Thyroid gland (tissue), 4 donors: Measurements from ENCODE around the gene FBXL13. TPM values are rescaled to one million over a fixed set of nuclear protein-coding genes. Genes with fewer than 3 reads are reported as not detected.

ENCODE experiments used
- DNase-seq, 2 donors: peaks; one replicate each; pipeline ENCODE4 v3.0.0-alpha.2; 2019
- H3K27ac ChIP-seq, 3 donors: fragments of 200-600 bp; sonication (generic); 1 replicate in 2 of 3; 2 replicates in 1 of 3; pipeline ENCODE4 v1.5.1; 2016 to 2019; ENCODE audit warnings: mild to moderate bottlenecking in 1 of 3, moderate library complexity in 1 of 3
- H3K27me3 ChIP-seq: fragments of 200-600 bp; sonication (generic); one replicate; pipeline ENCODE4 v1.5.1; 2019
- H3K36me3 ChIP-seq, 2 donors: fragments of 200-600 bp; sonication (generic); one replicate each; pipeline ENCODE4 v1.5.1; 2016 to 2019
- H3K4me1 ChIP-seq, 2 donors: fragments of 200-600 bp; sonication (generic); one replicate each; pipeline ENCODE4 v1.5.1; 2017 to 2019
- H3K4me3 ChIP-seq, 3 donors: fragments of 200-600 bp; sonication (generic); replicated peaks in 1 of 3; 1 replicate in 2 of 3; 2 replicates in 1 of 3; pipeline ENCODE4 v1.5.1; 2016; ENCODE audit warnings: mild to moderate bottlenecking in 1 of 3
- H3K9me3 ChIP-seq: fragments of 200-600 bp; sonication (generic); one replicate; pipeline ENCODE4 v1.5.1; 2017
- POLR2A ChIP-seq, 2 donors: fragments of 450-650 bp; IDR thresholded peaks; one replicate each; pipeline ENCODE4 v1.6.1; 2017; ENCODE audit warnings: antibody characterized with exemption in 2 of 2, mild to moderate bottlenecking in 2 of 2, moderate library complexity in 1 of 2
- WGBS, 2 donors: methylation state at CpG; one replicate each; pipeline ENCODE4 v1.1.5; 2017; 5-methylcytosine and 5-hydroxymethylcytosine counted together
- intact Hi-C: fragments of 100-400 bp; cut with DNase I; formaldehyde crosslinking; loops from one replicate; pipeline ENCODE4 v1.15.1; 2023
- total RNA-seq, 4 donors: library from RNA; depleted of rRNA; stranded (reverse); fragments of >200 nt; gene quantifications; one replicate each; pipeline ENCODE4 v1.2.3, GENCODE V29; 2016
- TF ChIP-seq, protein P1 (sequence below), 6 experiments: fragments of 200-600 bp in 3 of 6; fragments of 450-650 bp in 3 of 6; sonication (generic) in 3 of 6; IDR thresholded peaks; one replicate each; pipeline ENCODE4 v1.5.1; 2016 to 2019; ENCODE audit warnings: antibody characterized with exemption in 6 of 6, mild to moderate bottlenecking in 2 of 6, inconsistent platforms in 1 of 6, moderate library complexity in 1 of 6

The FBXL13 gene
- total RNA-seq, 4 donors from 2014 or later, result 4.2 to 9.6 (median 5.0) TPM

DNA sequence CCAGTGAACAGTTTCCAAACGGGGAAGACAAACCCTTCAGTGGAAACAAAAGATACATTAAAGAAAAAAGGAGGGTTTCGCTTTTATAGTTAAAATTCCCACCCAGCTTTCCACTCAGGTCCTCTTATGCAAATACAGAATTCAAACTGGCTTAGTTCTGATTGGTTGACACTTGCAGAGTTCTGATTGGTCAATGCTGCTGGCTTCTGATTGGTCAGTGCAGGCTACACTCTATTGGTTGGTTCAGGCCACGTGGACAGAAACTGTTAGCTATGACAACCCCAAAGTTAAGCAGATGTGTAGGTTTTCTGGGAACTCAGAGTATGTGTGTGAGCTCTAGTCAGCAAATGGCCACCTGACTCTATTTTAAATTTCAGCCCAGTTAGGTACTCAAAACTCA is 80.0 kb downstream of the FBXL13 start:
- Histone ChIP-seq H3K36me3 (no peaks in the 10 kb centered on the region), H3K27me3 (no peaks in the 10 kb centered on the region), H3K4me3 (no peak overlapping the region), H3K4me1 (no peaks in the 10 kb centered on the region), H3K9me3 (no peaks in the 10 kb centered on the region), H3K27ac (no peak overlapping the region)
- 80 to 81% methylated on average over 3 of the region's 3 CpGs for WGBS, 2 donors
- intact Hi-C loops, result no loop called here
- DNase-seq, result no peak
- TF ChIP-seq POLR2A (IDR thresholded peaks at IDR 0.05), result no peak
- TF ChIP-seq, protein P1, sequence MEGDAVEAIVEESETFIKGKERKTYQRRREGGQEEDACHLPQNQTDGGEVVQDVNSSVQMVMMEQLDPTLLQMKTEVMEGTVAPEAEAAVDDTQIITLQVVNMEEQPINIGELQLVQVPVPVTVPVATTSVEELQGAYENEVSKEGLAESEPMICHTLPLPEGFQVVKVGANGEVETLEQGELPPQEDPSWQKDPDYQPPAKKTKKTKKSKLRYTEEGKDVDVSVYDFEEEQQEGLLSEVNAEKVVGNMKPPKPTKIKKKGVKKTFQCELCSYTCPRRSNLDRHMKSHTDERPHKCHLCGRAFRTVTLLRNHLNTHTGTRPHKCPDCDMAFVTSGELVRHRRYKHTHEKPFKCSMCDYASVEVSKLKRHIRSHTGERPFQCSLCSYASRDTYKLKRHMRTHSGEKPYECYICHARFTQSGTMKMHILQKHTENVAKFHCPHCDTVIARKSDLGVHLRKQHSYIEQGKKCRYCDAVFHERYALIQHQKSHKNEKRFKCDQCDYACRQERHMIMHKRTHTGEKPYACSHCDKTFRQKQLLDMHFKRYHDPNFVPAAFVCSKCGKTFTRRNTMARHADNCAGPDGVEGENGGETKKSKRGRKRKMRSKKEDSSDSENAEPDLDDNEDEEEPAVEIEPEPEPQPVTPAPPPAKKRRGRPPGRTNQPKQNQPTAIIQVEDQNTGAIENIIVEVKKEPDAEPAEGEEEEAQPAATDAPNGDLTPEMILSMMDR (IDR thresholded peaks at IDR 0.05), result no peak

DNA sequence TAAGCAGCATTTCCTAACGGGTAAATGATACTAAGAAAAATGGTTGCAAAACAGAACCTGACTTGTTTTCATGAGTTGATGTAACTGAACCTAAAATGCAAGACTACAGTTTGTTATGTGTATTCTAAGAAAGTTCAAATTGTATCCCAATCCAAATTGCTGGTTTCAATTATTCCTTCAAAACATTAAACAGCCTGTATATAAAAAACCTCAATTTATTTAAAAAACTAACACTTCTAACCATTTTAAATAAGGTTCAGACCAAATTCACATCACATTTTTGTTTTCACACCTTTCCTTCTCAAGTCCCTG is 80.9 kb downstream of the FBXL13 start:
- TF ChIP-seq, protein P1 (IDR thresholded peaks at IDR 0.05), result no peak
- TF ChIP-seq POLR2A (IDR thresholded peaks at IDR 0.05), result no peak
- no peaks in the 10 kb centered on the region for H3K36me3 ChIP-seq
- no peaks in the 10 kb centered on the region for H3K4me1 ChIP-seq
- no peak overlapping the region for H3K27ac ChIP-seq
- H3K27me3 ChIP-seq, result no peaks in the 10 kb centered on the region
- H3K9me3 ChIP-seq, result no peaks in the 10 kb centered on the region
- H3K4me3 ChIP-seq, result no peak overlapping the region
- 37 to 69% methylated on average over 1 of the region's 1 CpG for WGBS, 2 donors
- DNase-seq, result no peak
- intact Hi-C loops, result no loop called here

DNA sequence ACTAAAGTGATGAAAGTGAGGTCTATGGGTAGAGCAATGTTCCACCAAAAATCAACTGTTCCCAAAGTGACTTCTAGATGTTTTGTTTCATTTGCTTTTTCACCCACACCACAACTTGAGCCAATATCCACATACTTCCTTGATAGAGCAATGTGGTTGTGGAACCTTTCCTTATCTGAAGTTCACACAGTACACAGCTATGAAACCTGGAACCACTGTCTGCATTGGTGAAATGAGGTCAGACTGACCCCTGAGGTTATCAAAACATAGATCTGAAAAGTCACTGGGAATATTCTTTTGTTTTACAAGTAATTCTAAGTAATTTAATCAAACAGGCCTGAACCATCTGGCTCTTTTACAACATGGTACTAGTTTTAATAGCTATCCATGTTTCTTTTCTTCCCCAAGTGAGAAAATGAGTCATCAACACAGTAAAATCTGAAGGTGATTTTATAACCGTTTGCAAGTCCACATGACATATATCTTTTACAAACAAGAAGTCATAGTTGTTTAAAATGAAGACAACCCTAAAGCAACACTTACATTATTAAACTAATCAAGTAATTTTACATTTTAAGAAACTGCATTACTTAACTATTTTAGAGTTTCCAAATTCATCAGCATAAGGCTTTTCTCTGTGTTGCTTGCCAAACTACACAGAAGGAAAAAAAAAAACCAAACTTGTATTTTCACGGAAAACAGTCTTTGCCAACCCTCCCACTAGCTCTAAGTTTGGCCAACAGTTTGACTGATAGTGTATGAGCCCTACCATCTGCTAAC is 81.5 kb downstream of the FBXL13 start:
- no peak for DNase-seq
- 60 to 74% methylated on average over 2 of the region's 2 CpGs for WGBS, 2 donors
- Histone ChIP-seq H3K4me1 (no peaks in the 10 kb centered on the region), H3K36me3 (no peaks in the 10 kb centered on the region), H3K4me3 (no peak overlapping the region), H3K27me3 (no peaks in the 10 kb centered on the region), H3K27ac (no peak overlapping the region), H3K9me3 (no peaks in the 10 kb centered on the region)
- intact Hi-C loops, result no loop called here
- TF ChIP-seq POLR2A (IDR thresholded peaks at IDR 0.05), result no peak
- TF ChIP-seq, protein P1 (IDR thresholded peaks at IDR 0.05), result no peak

DNA sequence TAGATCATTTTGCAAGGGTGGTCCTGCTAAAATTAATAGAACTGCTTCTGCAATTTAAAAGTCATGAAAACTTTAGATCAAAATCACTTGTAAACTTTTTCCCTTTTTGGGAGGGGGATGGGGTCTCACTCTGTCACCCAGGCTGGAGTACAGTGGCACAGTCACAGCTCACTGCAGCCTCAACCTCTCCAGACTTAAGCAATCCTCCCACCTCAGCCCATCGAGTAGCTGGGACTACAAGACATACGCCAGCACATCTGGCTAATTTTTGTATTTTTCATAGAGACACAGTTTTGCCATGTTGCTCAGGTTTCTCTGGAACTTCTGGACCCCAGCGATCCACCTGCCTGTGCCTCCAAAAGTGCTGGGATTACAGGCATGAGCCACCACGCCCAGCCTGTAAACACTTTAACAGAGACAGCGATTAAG is 82.1 kb downstream of the FBXL13 start:
- Histone ChIP-seq H3K9me3 (no peaks in the 10 kb centered on the region), H3K36me3 (no peaks in the 10 kb centered on the region), H3K27ac (no peak overlapping the region), H3K4me3 (no peak overlapping the region), H3K27me3 (no peaks in the 10 kb centered on the region), H3K4me1 (no peaks in the 10 kb centered on the region)
- TF ChIP-seq POLR2A (IDR thresholded peaks at IDR 0.05), result no peak
- TF ChIP-seq, protein P1 (IDR thresholded peaks at IDR 0.05), result no peak
- DNase-seq, result no peak
- WGBS, 2 donors, result 80 to 84% methylated on average over 5 of the region's 5 CpGs
- intact Hi-C loops, result no loop called here

DNA sequence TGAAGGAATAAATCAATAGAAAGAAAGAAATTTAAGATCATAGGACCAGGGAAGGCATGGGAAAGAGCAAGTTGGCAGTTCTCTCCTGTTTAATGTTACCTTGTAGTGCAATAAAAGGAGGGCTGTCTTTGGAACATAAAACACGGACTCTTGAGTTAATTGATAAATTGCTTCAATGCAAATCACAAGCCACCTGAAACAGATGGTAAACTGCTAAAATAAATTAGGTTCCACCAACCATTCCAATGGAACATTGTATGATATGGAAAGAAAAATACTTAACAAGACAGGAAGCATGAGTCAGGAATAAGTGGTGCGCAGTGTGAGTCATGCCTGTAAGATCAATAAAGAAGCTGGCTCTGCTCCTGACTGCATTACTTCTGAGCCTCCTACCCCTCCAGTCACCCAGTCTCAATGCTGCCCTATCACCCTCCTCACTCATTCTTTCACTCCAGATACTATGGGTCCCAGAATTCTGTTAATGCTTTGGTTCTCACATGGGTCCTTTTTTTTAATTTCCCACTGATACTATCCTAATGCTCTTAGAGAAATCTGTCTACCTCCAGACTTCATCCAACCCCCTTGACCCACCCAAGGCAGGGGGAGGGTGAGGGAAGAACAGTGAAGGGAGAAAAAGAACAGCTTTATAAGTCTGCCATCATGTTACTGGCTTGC is 82.9 kb downstream of the FBXL13 start:
- H3K9me3 ChIP-seq, result no peaks in the 10 kb centered on the region
- H3K36me3 ChIP-seq, result no peaks in the 10 kb centered on the region
- no peaks in the 10 kb centered on the region for H3K27me3 ChIP-seq
- H3K27ac ChIP-seq, result no peak overlapping the region
- H3K4me1 ChIP-seq, result no peaks in the 10 kb centered on the region
- intact Hi-C loops, result no loop called here
- TF ChIP-seq, protein P1 (IDR thresholded peaks at IDR 0.05), result no peak
- TF ChIP-seq POLR2A (IDR thresholded peaks at IDR 0.05), result no peak
- H3K4me3 ChIP-seq, result no peak overlapping the region
- 90 to 95% methylated on average over 2 of the region's 2 CpGs for WGBS, 2 donors
- no peak for DNase-seq
